BE2C (cell line): ENCODE data around the gene TNKS1BP1.

Experiments
- DNase-seq: peaks from one replicate; pipeline ENCODE4 v3.0.0-alpha.2; 2020
- H3K27me3 ChIP-seq: fragments of 250-450 bp; sonication (Bioruptor Pico); 2 replicates; pipeline ENCODE4 v1.5.1; 2020; ENCODE audit warnings: mild to moderate bottlenecking
- H3K36me3 ChIP-seq: fragments of 250-450 bp; sonication (Bioruptor Pico); 2 replicates; pipeline ENCODE4 v1.5.1; 2020; ENCODE audit warnings: mild to moderate bottlenecking
- H3K4me1 ChIP-seq: fragments of 250-450 bp; sonication (Bioruptor Pico); 2 replicates; pipeline ENCODE4 v1.5.1; 2020
- H3K4me3 ChIP-seq: 2 replicates; pipeline ENCODE4 v1.5.1; 2011; ENCODE audit warnings: low read depth, low read length
- H3K9me3 ChIP-seq: fragments of 250-450 bp; sonication (Bioruptor Pico); 2 replicates; pipeline ENCODE4 v1.5.1; 2020
- CTCF ChIP-seq: IDR thresholded peaks from 2 replicates; pipeline ENCODE4 v1.5.1; 2012; ENCODE audit warnings: mild to moderate bottlenecking, low read depth, low read length

Gene TNKS1BP1

GRCh38 chr11:57251037-57251436 is 73.7 kb downstream of the TNKS1BP1 start:
- no peak overlapping the region for H3K4me3 ChIP-seq
- 0 out of 2 replicates have a peak, but pooled peaks cover 4% of the 10 kb centered on the region for H3K4me1 ChIP-seq
- no peaks in the 10 kb centered on the region for H3K9me3 ChIP-seq
- no peaks in the 10 kb centered on the region for H3K36me3 ChIP-seq
- no peak for DNase-seq
- no peak for TF ChIP-seq CTCF
- H3K27me3 ChIP-seq, result no peaks in the 10 kb centered on the region
